Central memory CD8-positive, alpha-beta T cell (primary cell): Measurements from ENCODE around the gene HPCAL1.
A peak's percentile ranks its signal among the peaks of the same experiment; 100 is the strongest.
"Not testable (repeated sequence)": the region's sequence is repeated elsewhere in the genome, so short reads cannot be mapped to it uniquely, and the experiment has no call there.

ENCODE experiments used
- ATAC-seq: fragments of 150-1000 bp; cut with Tn5 transposase; replicated peaks from 2 replicates; pipeline ENCODE4 v1.10.0; 2022; ENCODE audit warnings: mild to moderate bottlenecking, moderate FRiP score, moderate number of reproducible peaks; ENCODE audit not compliant: poor library complexity, severe bottlenecking; ENCODE audit errors: extremely low read depth
- DNase-seq, 2 donors: peaks; one replicate each; pipeline ENCODE4 v3.0.0; 2021; ENCODE audit warnings: low spot score in 2 of 2
- H3K27ac Mint-ChIP-seq: one replicate; pipeline ENCODE4 v1.8.0; 2022; ENCODE audit warnings: low read depth, mild to moderate bottlenecking, moderate library complexity, mixed read lengths
- H3K27me3 Mint-ChIP-seq: one replicate; pipeline ENCODE4 v1.8.0; 2022; ENCODE audit warnings: mixed read lengths
- H3K36me3 Mint-ChIP-seq: one replicate; pipeline ENCODE4 v1.8.0; 2022; ENCODE audit warnings: mild to moderate bottlenecking, moderate library complexity, mixed read lengths; ENCODE audit not compliant: insufficient read depth
- H3K4me1 Mint-ChIP-seq: one replicate; pipeline ENCODE4 v1.8.0; 2022; ENCODE audit warnings: mixed read lengths
- H3K4me3 Mint-ChIP-seq: one replicate; pipeline ENCODE4 v1.8.0; 2022; ENCODE audit warnings: mild to moderate bottlenecking, moderate library complexity, mixed read lengths
- H3K9me3 Mint-ChIP-seq: one replicate; pipeline ENCODE4 v1.8.0; 2022; ENCODE audit warnings: mixed read lengths

The HPCAL1 gene

DNA sequence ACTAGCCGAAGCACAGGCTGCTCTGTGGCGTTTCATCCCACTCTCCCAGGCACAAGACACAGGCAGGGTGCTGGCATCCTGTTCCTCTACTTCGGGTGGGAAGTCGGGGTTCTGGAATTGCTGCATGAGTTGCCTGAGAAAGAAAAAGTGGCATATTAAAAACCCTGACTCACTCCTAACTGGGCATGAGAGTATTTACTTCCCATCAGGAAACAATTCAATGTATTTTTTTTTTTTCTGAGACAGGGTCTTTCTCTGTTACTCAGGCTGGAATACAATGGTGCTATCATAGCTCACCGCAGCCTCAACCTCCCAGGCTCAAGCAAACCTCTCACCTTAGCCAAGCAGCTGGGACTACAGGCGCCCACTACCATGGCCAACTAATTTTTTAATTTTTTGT, 138.0 kb downstream of the HPCAL1 start:
- H3K27ac Mint-ChIP-seq, result no peak overlapping the region
- H3K4me3 Mint-ChIP-seq, result no peak overlapping the region
- peaks cover 56% of the 10 kb centered on the region for H3K36me3 Mint-ChIP-seq
- DNase-seq (no peak), ATAC-seq (no peak)
- no peaks in the 10 kb centered on the region for H3K9me3 Mint-ChIP-seq
- H3K4me1 Mint-ChIP-seq, result peaks cover 9% of the 10 kb centered on the region
- H3K27me3 Mint-ChIP-seq, result no peaks in the 10 kb centered on the region

DNA sequence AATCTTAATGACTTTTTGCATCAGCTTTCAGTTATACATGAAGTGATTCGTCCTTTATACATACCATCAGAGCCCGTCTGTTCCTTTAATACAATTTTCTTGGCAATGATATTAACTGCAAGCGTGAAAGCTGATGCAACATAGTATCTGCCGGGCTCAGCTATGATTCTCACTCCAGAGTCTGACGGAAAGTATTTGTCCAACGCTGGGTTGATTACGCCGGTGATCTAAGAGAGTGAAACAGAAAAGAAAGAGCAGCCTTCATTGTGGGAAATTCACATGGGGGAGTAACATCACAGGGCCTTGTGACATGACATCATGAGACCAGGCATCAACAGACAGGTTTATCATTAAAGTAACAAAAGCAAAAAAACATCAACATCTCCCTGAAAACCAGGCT, 139.2 kb downstream of the HPCAL1 start:
- no peak for DNase-seq
- Mint-ChIP-seq H3K4me3 (no peak overlapping the region), H3K36me3 (peaks cover 57% of the 10 kb centered on the region), H3K27me3 (no peaks in the 10 kb centered on the region), H3K4me1 (peaks cover 9% of the 10 kb centered on the region), H3K9me3 (no peaks in the 10 kb centered on the region), H3K27ac (no peak overlapping the region)
- ATAC-seq, result no peak

DNA sequence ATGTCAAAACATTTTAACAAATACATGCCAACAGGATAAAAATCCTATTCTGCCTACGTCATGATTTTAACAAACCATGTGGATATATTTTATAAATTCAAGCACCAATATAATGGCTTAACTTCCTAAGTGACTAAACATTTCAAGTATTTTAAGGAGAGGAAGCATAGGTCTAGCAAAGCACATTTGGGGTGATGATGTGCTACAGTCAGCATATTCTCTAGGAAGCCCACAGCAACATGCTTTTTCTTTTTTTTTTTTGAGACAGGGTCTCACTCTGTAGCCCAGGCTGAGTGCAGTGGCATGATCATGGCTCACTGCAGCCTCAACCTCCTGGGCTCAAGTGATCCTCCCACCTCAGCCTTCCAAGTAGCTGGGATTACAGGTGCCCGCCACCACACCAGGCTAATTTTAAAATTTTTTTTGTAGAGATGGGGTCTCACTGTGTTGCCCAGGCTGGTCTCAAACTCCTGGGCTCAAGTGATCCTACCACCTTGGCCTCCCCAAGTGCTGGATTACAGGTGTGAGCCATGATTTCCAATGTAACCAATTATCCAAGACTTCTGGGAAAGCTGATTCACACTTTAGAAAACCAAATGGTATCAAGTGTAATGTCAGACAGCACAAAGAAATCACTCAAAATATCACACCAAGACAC, 139.9 kb downstream of the HPCAL1 start:
- not testable (repeated sequence) for ATAC-seq, H3K4me3 Mint-ChIP-seq, DNase-seq, H3K27me3 Mint-ChIP-seq, H3K9me3 Mint-ChIP-seq, H3K27ac Mint-ChIP-seq
- Mint-ChIP-seq H3K4me1 (peaks cover 15% of the 10 kb centered on the region), H3K36me3 (peaks cover 63% of the 10 kb centered on the region)

DNA sequence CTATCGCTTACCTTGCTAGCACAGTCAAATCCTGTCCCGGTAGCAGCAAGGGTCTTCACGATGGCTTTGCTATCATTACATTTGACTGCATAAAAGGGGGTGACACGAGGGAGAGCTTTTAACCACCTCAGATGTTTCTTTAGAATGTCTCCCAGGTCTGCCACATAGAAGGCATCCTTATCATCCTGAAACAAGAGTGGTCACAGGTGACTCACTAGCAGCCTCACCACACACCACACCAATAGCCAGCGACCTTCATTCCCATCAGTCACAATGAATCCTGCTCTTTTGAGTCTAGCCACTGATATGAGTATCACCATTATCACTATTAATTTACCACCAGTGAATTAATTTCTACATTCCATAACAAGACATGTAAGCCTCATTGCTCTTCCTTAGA, 141.8 kb downstream of the HPCAL1 start:
- ATAC-seq, result no peak
- H3K4me1 Mint-ChIP-seq, result peaks cover 21% of the 10 kb centered on the region
- peak overlapping the region; percentile 62 for H3K27ac Mint-ChIP-seq
- no peaks in the 10 kb centered on the region for H3K27me3 Mint-ChIP-seq
- H3K4me3 Mint-ChIP-seq, result no peak overlapping the region
- H3K9me3 Mint-ChIP-seq, result no peaks in the 10 kb centered on the region
- no peak for DNase-seq
- H3K36me3 Mint-ChIP-seq, result peaks cover 65% of the 10 kb centered on the region

DNA sequence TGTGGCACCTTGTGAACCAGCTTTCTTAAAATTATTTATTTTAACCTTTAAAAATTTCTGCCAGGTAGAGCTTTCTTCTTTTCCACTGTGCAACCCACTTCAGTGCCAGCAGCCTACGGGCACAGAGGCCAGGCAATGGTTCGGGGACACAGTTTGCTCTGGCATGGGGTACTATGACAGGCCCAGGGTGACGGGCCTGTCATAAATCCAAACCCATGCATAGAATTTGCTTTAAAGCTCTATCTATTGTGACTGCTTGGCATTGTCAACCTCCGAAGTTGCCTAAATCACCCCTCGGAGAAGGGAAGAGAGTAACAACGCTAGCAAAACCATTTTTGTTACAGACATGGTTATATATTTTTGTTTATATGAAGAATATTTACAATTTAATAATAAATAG, 143.9 kb downstream of the HPCAL1 start:
- H3K4me3 Mint-ChIP-seq, result peak overlapping the region; percentile 76
- H3K9me3 Mint-ChIP-seq, result no peaks in the 10 kb centered on the region
- peaks cover 27% of the 10 kb centered on the region for H3K4me1 Mint-ChIP-seq
- ATAC-seq, result no peak
- no peaks in the 10 kb centered on the region for H3K27me3 Mint-ChIP-seq
- peak overlapping the region; percentile 67 for H3K27ac Mint-ChIP-seq
- DNase-seq, result no peak
- peaks cover 50% of the 10 kb centered on the region for H3K36me3 Mint-ChIP-seq

DNA sequence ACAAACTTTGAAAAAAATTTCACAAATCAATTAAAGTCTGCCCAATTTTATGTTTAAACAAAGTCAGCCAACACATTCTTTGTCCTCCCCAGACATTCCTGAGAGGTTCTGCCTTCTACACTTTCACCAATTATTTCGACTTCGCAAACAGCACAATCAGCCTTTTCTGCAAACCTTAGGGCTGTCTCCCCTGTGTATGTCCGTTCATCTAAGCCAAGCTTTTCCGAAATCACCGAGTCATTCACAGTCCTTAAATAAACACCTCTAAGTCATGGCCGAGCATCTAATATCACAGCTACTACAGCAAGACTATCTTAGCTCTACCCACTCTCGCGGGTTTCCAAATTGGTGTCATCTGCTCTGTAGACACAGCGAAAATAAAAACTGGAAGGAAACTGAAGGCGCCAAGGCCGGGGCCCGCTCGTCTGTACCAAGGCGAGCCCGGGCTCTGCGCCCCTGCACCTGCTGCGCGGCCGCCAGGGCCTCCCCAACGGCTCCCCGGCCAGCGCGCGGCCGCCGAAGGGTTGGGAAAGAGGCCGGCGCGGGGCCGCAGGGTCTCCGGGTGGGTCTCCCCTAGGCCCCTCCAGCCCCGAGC, 144.7 kb downstream of the HPCAL1 start:
- ATAC-seq (peak; percentile 21), DNase-seq (peak in 1 of 2 donors; percentile 53)
- H3K27ac Mint-ChIP-seq, result peak overlapping the region; percentile 67
- peaks cover 27% of the 10 kb centered on the region for H3K4me1 Mint-ChIP-seq
- H3K36me3 Mint-ChIP-seq, result peaks cover 42% of the 10 kb centered on the region
- H3K4me3 Mint-ChIP-seq, result peak overlapping the region; percentile 76
- no peaks in the 10 kb centered on the region for H3K9me3 Mint-ChIP-seq
- no peaks in the 10 kb centered on the region for H3K27me3 Mint-ChIP-seq

DNA sequence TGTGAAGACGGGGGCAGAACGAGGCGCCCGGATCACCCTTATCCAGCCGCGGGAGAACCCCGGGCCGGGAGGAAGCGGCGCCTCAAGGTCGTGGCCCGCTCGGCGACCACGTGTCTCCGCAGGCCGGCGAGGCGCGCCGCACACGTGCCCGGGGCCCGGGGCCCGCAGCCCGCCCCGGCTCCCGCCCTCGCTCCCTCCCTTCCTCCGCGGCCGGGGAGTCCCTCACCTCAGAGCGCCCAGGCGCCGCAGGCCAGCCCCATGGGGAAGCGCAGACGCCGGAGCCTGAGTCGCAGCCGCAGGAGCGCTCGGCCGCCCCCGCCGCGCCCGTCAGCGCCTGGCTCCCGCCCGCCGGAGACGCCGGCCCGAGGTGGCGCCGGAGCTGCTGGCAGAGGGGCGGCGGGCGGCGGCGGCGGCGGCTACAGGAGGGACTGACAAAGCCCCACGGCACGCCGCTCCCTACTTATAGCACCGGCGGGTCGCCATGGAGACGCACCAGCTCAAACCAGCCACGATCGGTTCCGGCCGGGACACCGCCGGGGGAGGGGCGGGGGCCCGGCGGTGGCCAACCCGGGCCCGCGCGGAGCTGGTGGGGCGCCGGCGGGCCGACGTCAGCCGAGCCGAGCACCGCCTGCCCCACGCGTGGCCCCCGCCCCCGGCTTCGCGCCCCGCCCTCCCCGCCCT, 145.3 kb downstream of the HPCAL1 start, which contains the start of gene ODC1:
Gene ODC1, minus strand, starts transcription at position 433 of the 681 bp plus-strand sequence. CDS start 3,295 bp downstream, outside the sequence.
- H3K4me1 Mint-ChIP-seq, result peaks cover 27% of the 10 kb centered on the region
- H3K36me3 Mint-ChIP-seq, result peaks cover 36% of the 10 kb centered on the region
- H3K27ac Mint-ChIP-seq, result peak within 1 kb of the TSS; percentile 67
- ATAC-seq (peak; percentile 83), DNase-seq (peak; percentile 97)
- H3K9me3 Mint-ChIP-seq, result no peaks in the 10 kb centered on the region
- H3K4me3 Mint-ChIP-seq, result peak within 1 kb of the TSS; percentile 76
- no peaks in the 10 kb centered on the region for H3K27me3 Mint-ChIP-seq

DNA sequence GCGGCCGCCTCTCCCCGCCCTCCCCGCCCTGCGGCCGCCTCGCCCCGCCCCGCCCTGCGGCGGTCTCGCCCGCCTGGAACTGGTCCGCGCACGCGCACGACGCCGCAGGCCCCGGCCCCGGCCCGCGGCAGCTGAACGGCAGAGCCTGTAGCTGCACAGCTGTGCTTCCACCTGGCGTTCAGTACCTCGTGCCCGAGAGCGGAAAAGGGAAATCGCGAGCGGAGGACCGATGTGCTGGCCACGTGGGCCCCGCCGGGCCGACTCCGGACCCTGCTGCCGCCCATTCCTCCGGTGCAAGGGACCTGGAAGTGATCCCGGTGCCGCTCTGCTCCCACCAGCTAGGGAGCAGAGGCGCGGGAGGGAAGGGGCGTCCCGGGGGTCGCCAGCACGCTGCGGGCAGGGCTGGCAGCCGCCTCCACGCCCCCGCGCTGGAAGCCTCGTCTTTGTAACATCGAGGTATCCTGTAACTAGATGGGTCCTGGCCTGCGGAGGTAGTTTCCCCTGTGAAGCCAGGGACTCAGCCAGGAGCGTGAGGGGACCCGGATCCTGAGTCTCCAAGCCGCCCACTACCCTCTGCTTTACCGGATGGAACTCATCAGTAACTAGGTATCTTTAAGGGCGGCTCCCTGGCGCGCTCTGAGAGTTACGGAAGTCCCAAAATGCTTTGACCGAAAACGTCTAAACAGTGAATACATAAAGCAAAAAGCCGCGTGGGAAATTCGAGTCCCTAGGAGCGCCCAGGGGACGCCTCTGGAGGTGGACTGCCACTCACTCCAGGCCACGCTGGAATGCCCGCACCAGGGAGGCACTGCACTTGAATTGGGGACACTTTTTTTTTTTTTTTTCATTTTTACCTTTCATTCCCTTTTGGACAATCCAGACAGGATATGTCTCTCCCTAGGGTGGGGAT, 146.1 kb downstream of the HPCAL1 start:
- H3K27me3 Mint-ChIP-seq, result no peaks in the 10 kb centered on the region
- H3K4me1 Mint-ChIP-seq, result peaks cover 27% of the 10 kb centered on the region
- peak overlapping the region; percentile 70 for H3K4me3 Mint-ChIP-seq
- ATAC-seq (peak; percentile 62), DNase-seq (peak; percentile 76 to 91)
- H3K36me3 Mint-ChIP-seq, result peaks cover 29% of the 10 kb centered on the region
- peak overlapping the region; percentile 67 for H3K27ac Mint-ChIP-seq
- no peaks in the 10 kb centered on the region for H3K9me3 Mint-ChIP-seq

DNA sequence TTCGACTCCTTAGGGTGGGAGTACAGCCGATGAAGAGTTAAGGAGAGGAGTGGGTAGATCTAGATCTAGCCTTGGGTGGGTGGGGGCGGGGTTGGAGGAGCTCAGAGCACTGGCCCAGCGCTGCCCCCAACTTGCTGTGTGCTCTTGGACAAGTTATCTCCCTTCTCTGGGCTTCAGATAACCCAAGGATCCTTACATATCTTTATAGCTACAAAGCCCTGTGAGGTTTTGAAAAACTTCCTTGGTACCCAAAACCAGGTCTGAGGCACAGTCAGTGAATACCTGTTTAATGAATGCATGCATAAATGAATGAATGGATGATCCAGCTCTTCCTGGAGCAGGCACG, 146.8 kb downstream of the HPCAL1 start:
- Mint-ChIP-seq H3K27me3 (no peaks in the 10 kb centered on the region), H3K4me1 (peaks cover 25% of the 10 kb centered on the region), H3K4me3 (peak overlapping the region; percentile 70), H3K9me3 (no peaks in the 10 kb centered on the region), H3K27ac (peak overlapping the region; percentile 67), H3K36me3 (peaks cover 23% of the 10 kb centered on the region)
- ATAC-seq (no peak), DNase-seq (no peak)

DNA sequence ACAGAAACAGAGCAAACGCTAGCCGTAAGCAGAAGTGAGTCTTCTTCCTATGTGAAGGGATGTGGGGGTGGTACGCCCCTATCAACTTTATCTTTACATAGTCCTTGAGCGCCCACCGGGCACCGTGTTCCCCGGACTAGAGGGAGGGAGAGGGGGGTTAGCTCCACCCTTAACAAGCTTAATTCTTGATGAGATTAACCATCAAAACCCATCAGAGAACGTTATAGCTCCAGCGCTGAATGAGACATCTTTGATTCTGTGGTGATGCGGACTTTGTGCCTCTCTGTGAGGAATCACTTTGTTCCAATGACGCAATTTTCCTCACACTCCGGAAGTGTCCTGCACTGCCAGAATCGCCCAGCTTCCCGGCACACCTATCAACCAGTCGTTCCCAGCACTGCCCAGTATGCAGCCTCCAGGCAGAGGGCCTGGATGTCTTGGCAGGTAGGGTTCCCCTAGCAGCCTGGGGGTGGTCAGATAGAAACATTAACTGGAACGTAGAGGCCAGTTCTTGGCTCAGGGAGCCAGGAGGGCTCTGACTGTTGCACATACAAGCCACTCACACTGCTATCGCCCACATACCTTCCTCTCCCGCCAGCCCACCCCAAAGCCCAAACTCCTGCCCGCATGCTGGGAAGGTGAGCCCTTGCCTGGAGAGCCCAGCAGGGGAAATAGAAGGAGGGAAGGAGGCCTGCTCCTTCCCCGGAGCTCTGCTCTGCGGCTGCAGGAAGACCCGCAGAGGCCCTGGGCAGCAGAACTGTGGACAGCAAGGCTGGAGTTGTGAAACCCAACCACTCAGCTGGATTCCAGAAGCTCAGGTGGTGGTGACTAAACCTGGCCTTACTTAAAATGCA, 147.4 kb downstream of the HPCAL1 start:
- Mint-ChIP-seq H3K27me3 (no peaks in the 10 kb centered on the region), H3K27ac (peak overlapping the region; percentile 67), H3K36me3 (peaks cover 18% of the 10 kb centered on the region), H3K4me1 (peaks cover 19% of the 10 kb centered on the region), H3K4me3 (peak overlapping the region; percentile 70), H3K9me3 (no peaks in the 10 kb centered on the region)
- no peak for ATAC-seq
- no peak for DNase-seq

DNA sequence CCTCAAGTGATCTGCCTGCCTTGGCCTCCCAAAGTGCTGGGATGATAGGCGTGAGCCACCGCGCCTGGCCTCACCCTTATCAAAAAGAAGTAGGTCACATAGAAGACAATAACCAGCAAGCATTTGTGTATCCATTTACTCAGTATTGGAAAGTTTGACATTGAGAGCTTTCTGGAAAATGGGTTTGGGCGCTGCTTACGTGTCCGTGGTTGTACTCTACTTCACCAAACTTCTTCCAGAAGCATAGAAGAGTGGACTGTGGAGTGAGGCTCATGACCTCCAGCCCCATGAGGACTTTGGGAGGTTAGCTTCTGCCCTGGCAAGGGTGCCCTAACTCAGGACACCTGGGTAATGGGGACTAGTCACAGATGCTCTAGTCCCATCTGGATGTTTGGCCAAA, 149.1 kb downstream of the HPCAL1 start:
- Mint-ChIP-seq H3K27me3 (no peaks in the 10 kb centered on the region), H3K4me3 (no peak overlapping the region), H3K36me3 (peaks cover 18% of the 10 kb centered on the region), H3K9me3 (no peaks in the 10 kb centered on the region), H3K27ac (no peak overlapping the region), H3K4me1 (peaks cover 18% of the 10 kb centered on the region)
- no peak for DNase-seq
- no peak for ATAC-seq
